Measurements from ENCODE around the gene LTK.

- TF ChIP-seq POLR2AphosphoS5 (IDR thresholded peaks at IDR 0.05; ENCODE audit: low read depth, low read length) (no peak), POLR2A (IDR thresholded peaks at IDR 0.05; ENCODE audit: low read depth, low read length) (no peak), PAX5 (IDR thresholded peaks at IDR 0.05; ENCODE audit: insufficient read depth, low read length, severe bottlenecking) (no peak), TAF1 (IDR thresholded peaks at IDR 0.05; ENCODE audit: low read depth, low read length) (no peak)
These were observed 9.5 kb upstream of the LTK start for GRCh38 chr15:41523097-41523496.

Measured in GM12891 (cell line).